ENCODE results near the gene AGPAT3.

AGPAT3 gene

GRCh38 chr21:43927591-43928221, 62.7 kb downstream of the AGPAT3 start:
- H3K27ac ChIP-seq = no peak overlapping the region
- TF ChIP-seq ZFX (IDR thresholded peaks at IDR 0.05; ENCODE audit: borderline replicate concordance) (no peak), CTCF (IDR thresholded peaks at IDR 0.05) (no peak)

GRCh38 chr21:43928222-43929125, 63.5 kb downstream of the AGPAT3 start:
- peak overlapping the region; percentile 67 for H3K27ac ChIP-seq
- TF ChIP-seq CTCF (IDR thresholded peaks at IDR 0.05) (no peak), ZFX (IDR thresholded peaks at IDR 0.05; ENCODE audit: borderline replicate concordance) (no peak)

GRCh38 chr21:43929217-43929971, 64.4 kb downstream of the AGPAT3 start:
- TF ChIP-seq CTCF (IDR thresholded peaks at IDR 0.05) (peak; percentile 40), ZFX (IDR thresholded peaks at IDR 0.05; ENCODE audit: borderline replicate concordance) (no peak)
- peak overlapping the region; percentile 67 for H3K27ac ChIP-seq

DNA sequence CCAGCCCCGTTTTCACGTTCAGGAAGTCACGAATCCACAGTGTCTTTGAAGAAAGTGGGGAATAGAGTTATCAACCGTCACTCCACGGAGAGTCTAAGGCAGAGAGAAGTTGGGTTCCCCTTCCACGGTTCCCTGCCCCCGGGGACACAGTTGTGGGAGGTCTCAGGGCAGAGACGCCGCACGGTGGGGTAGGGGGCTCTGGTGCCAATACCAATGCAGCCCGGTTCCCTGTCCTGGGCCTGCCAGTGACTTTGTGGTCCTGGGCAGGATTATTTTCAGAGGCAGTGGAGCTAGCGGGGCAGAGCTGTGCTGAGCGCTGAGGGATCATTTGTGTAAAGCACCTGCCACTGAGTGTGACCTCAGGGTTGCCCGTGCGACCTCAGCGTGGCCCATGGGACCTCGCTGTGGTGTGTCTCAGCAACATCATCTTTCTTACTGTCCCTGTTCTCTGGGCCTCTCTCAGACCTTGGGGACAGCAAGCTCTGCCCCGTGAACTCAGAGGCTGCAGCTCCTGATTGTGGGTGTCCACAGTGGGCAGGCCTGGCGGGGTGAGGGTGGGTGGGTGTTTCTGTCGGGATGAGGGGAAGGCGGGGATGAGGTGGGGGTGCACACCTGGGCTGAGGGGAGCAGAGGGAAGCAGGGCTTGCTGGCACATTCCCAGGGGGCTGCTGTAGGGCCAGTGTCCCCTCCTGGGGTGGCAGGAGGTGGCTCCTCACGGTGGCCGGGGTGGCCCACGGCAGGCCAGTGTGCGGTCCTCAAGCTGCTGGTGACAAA, 65.2 kb downstream of the AGPAT3 start:
- H3K27ac ChIP-seq = peak overlapping the region; percentile 67
- TF ChIP-seq ZFX (IDR thresholded peaks at IDR 0.05; ENCODE audit: borderline replicate concordance) (no peak), CTCF (IDR thresholded peaks at IDR 0.05) (no peak)

GRCh38 chr21:43930848-43931375, 65.9 kb downstream of the AGPAT3 start:
- no peak overlapping the region for H3K27ac ChIP-seq
- no peak for TF ChIP-seq ZFX (IDR thresholded peaks at IDR 0.05; ENCODE audit: borderline replicate concordance)
- TF ChIP-seq CTCF (IDR thresholded peaks at IDR 0.05) = no peak

DNA sequence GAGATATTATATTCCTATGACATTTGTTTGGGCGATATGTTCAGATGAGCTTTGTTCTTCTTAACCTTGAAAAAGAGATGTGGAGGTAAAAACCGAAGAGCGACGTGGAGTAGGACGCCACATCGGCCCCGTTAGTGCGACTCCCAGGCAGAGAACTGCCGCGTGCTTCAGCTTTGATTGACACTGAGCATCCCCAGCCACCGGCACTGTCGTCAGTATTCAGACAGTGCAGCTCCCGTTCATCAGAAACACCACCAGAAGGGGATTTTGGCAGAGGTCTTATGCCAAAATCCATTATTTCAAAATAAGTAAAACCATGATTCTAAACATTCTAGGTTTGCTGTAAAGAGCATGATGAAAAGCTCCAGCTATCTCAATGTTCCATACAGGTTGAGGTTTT, 66.5 kb downstream of the AGPAT3 start:
- TF ChIP-seq ZFX (IDR thresholded peaks at IDR 0.05; ENCODE audit: borderline replicate concordance) (no peak), CTCF (IDR thresholded peaks at IDR 0.05) (no peak)

More for the DNA sequence above, 66.5 kb downstream of the AGPAT3 start:
- no peak overlapping the region for H3K27ac ChIP-seq
